SK-N-SH (cell line): Measurements from ENCODE around the gene MAGI2.

Source experiments
- EZH2phosphoT487 ChIP-seq: fragments of 200-600 bp; sonication (generic); IDR thresholded peaks from 2 replicates; pipeline ENCODE4 v1.6.1; 2017; ENCODE audit warnings: low read depth, mixed run types, mild to moderate bottlenecking, antibody characterized with exemption, moderate library complexity, borderline replicate concordance
- TF ChIP-seq, protein P1 (sequence below): fragments of 200-600 bp; sonication (generic); IDR thresholded peaks from 2 replicates; pipeline ENCODE4 v1.6.1; 2017; ENCODE audit warnings: antibody characterized with exemption, mild to moderate bottlenecking, moderate library complexity

DNA sequence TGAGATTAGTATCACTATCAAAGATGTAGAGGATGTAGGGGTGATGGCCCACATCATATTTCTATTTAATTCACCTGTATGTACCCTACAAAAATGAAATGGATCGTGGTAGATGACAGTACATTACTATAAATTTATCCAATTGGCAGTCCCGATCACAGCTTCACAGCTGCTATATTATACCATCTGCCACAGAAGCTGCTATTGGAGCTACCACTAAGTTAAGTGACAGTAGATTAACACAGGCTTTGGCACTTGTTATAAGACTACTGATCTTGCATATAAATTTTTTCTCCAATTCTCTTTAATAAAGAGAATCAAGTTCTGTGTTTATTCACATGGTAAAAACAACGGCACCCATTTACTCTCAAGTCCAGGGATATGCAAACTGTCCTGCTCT, 24.9 kb upstream of the MAGI2 start:
- TF ChIP-seq, protein P1, sequence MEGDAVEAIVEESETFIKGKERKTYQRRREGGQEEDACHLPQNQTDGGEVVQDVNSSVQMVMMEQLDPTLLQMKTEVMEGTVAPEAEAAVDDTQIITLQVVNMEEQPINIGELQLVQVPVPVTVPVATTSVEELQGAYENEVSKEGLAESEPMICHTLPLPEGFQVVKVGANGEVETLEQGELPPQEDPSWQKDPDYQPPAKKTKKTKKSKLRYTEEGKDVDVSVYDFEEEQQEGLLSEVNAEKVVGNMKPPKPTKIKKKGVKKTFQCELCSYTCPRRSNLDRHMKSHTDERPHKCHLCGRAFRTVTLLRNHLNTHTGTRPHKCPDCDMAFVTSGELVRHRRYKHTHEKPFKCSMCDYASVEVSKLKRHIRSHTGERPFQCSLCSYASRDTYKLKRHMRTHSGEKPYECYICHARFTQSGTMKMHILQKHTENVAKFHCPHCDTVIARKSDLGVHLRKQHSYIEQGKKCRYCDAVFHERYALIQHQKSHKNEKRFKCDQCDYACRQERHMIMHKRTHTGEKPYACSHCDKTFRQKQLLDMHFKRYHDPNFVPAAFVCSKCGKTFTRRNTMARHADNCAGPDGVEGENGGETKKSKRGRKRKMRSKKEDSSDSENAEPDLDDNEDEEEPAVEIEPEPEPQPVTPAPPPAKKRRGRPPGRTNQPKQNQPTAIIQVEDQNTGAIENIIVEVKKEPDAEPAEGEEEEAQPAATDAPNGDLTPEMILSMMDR = no peak
- TF ChIP-seq EZH2phosphoT487 = no peak
